Measurements from ENCODE around the gene ETNK2. TPM values are rescaled to one million over a fixed set of nuclear protein-coding genes. Genes with fewer than 3 reads are reported as not detected.

Gene ETNK2
- polyA plus RNA-seq, 3 donors = not detected

DNA sequence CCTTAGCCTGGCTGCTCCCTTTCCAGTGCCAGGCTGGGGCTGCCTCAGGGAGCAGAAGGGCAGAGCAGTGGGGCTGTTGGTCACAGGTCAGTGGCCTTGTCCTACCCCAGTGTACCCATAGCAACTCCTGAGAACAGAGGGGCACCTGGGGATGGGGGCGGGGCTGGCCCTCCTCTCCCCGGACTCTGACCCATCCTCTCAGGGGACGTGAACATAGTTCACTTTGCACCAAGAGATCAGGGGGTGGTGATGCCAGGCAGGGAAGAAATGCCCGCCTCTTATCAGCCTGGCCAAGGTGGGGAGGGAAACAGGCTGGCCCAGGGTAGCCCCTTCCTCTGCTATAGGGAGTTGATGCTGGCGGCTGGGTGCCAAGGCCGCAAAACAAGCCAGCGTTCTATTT, 4.9 kb downstream of the ETNK2 start:
- H3K79me2 ChIP-seq (ENCODE audit: insufficient read depth, low read length) = no peaks in the 10 kb centered on the region
- H3K27me3 ChIP-seq (ENCODE audit: control insufficient read depth in 2 of 2, insufficient read depth in 2 of 2, low read length in 2 of 2) = peaks cover 3 to 17% of the 10 kb centered on the region in 2 donors
- Mint-ChIP-seq H3K36me3 (no peaks in the 10 kb centered on the region), H3K27me3 (ENCODE audit: low read depth in 3 of 3) (peaks cover 18 to 26% (median 21%) of the 10 kb centered on the region in 3 donors), H3K27ac (no peak overlapping the region), H3K4me1 (no peaks in the 10 kb centered on the region), H3K4me3 (no peak overlapping the region), H3K9me3 (no peaks in the 10 kb centered on the region)
- H3K4me3 ChIP-seq (replicated peaks in 1 of 3; ENCODE audit: low read depth in 2 of 3, low read length in 3 of 3) = no peak overlapping the region
- WGBS (ENCODE audit: insufficient coverage) = 83% methylated on average over 2 of the region's 7 CpGs
- intact Hi-C loops (cut with micrococcal nuclease) = no loop called here
- H3K4me2 ChIP-seq (replicated peaks; ENCODE audit: extremely low read depth, low read length, poor library complexity, severe bottlenecking) = no peak overlapping the region
- no peak for DNase-seq
- H4K20me1 ChIP-seq (ENCODE audit: insufficient read depth, low read length) = no peaks in the 10 kb centered on the region
- no peak overlapping the region for H2AFZ ChIP-seq (ENCODE audit: insufficient read depth, low read depth, low read length, poor library complexity, severe bottlenecking)
- H3K27ac ChIP-seq (ENCODE audit: low read depth in 1 of 2, low read length in 2 of 2) = no peak overlapping the region
- H3K9ac ChIP-seq (ENCODE audit: insufficient read depth, low read length, poor library complexity, severe bottlenecking) = no peak overlapping the region
- peaks cover 0 to 7% of the 10 kb centered on the region in 2 donors for H3K4me1 ChIP-seq (ENCODE audit: control insufficient read depth in 1 of 2, insufficient read depth in 2 of 2, low read length in 2 of 2)
- no peaks in the 10 kb centered on the region for H3K9me3 ChIP-seq (replicated peaks in 1 of 2; ENCODE audit: control insufficient read depth in 1 of 2, insufficient read depth in 1 of 2, low read length in 2 of 2)
- no peaks in the 10 kb centered on the region for H3K36me3 ChIP-seq (replicated peaks in 1 of 2; ENCODE audit: control insufficient read depth in 1 of 2, insufficient read depth in 2 of 2, low read length in 2 of 2)
- TF ChIP-seq, protein P1, sequence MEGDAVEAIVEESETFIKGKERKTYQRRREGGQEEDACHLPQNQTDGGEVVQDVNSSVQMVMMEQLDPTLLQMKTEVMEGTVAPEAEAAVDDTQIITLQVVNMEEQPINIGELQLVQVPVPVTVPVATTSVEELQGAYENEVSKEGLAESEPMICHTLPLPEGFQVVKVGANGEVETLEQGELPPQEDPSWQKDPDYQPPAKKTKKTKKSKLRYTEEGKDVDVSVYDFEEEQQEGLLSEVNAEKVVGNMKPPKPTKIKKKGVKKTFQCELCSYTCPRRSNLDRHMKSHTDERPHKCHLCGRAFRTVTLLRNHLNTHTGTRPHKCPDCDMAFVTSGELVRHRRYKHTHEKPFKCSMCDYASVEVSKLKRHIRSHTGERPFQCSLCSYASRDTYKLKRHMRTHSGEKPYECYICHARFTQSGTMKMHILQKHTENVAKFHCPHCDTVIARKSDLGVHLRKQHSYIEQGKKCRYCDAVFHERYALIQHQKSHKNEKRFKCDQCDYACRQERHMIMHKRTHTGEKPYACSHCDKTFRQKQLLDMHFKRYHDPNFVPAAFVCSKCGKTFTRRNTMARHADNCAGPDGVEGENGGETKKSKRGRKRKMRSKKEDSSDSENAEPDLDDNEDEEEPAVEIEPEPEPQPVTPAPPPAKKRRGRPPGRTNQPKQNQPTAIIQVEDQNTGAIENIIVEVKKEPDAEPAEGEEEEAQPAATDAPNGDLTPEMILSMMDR (IDR thresholded peaks at IDR 0.05) = no peak

DNA sequence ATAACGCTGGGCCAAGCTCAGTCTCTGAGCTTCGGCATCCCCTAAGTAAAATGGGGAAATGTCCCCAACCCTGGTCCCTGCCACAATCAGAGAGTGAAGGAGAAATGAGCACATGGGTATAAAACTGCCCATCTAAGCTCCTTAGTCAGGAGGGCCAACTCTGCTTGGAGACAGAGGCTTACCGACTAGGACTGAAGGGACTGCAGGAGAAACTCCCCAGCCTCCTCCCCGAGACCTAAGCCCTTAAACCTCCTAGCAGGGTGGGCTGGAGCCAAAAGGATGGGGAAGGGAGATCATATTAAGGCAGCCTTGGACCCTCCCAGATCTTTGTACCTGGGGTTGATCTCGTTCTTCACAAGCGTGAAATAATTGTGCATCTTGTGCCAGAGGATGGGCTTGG, 5.5 kb downstream of the ETNK2 start:
- DNase-seq = no peak
- no peak overlapping the region for H3K4me2 ChIP-seq (replicated peaks; ENCODE audit: extremely low read depth, low read length, poor library complexity, severe bottlenecking)
- H3K36me3 Mint-ChIP-seq = no peaks in the 10 kb centered on the region
- no peak overlapping the region for H3K27ac ChIP-seq (ENCODE audit: low read depth in 1 of 2, low read length in 2 of 2)
- H3K27ac Mint-ChIP-seq = no peak overlapping the region
- TF ChIP-seq, protein P1 (IDR thresholded peaks at IDR 0.05) = no peak
- no peaks in the 10 kb centered on the region for H3K4me1 Mint-ChIP-seq
- H3K9me3 Mint-ChIP-seq = no peaks in the 10 kb centered on the region
- 100% methylated on average over 2 of the region's 6 CpGs for WGBS (ENCODE audit: insufficient coverage)
- peaks cover 2 to 14% of the 10 kb centered on the region in 2 donors for H3K27me3 ChIP-seq (ENCODE audit: control insufficient read depth in 2 of 2, insufficient read depth in 2 of 2, low read length in 2 of 2)
- H3K4me1 ChIP-seq (ENCODE audit: control insufficient read depth in 1 of 2, insufficient read depth in 2 of 2, low read length in 2 of 2) = peaks cover 0 to 2% of the 10 kb centered on the region in 2 donors
- intact Hi-C loops (cut with micrococcal nuclease) = no loop called here
- H3K79me2 ChIP-seq (ENCODE audit: insufficient read depth, low read length) = no peaks in the 10 kb centered on the region
- H3K4me3 ChIP-seq (replicated peaks in 1 of 3; ENCODE audit: low read depth in 2 of 3, low read length in 3 of 3) = no peak overlapping the region
- no peak overlapping the region for H2AFZ ChIP-seq (ENCODE audit: insufficient read depth, low read depth, low read length, poor library complexity, severe bottlenecking)
- no peak overlapping the region for H3K9ac ChIP-seq (ENCODE audit: insufficient read depth, low read length, poor library complexity, severe bottlenecking)
- no peaks in the 10 kb centered on the region for H3K36me3 ChIP-seq (replicated peaks in 1 of 2; ENCODE audit: control insufficient read depth in 1 of 2, insufficient read depth in 2 of 2, low read length in 2 of 2)
- no peaks in the 10 kb centered on the region for H4K20me1 ChIP-seq (ENCODE audit: insufficient read depth, low read length)
- H3K9me3 ChIP-seq (replicated peaks in 1 of 2; ENCODE audit: control insufficient read depth in 1 of 2, insufficient read depth in 1 of 2, low read length in 2 of 2) = no peaks in the 10 kb centered on the region
- H3K27me3 Mint-ChIP-seq (ENCODE audit: low read depth in 3 of 3) = peaks cover 17 to 24% (median 21%) of the 10 kb centered on the region in 3 donors
- no peak overlapping the region for H3K4me3 Mint-ChIP-seq
